Measurements from ENCODE around the gene CYP2A7.
"Not testable (repeated sequence)": the region's sequence is repeated elsewhere in the genome, so short reads cannot be mapped to it uniquely, and the experiment has no call there.

DNA sequence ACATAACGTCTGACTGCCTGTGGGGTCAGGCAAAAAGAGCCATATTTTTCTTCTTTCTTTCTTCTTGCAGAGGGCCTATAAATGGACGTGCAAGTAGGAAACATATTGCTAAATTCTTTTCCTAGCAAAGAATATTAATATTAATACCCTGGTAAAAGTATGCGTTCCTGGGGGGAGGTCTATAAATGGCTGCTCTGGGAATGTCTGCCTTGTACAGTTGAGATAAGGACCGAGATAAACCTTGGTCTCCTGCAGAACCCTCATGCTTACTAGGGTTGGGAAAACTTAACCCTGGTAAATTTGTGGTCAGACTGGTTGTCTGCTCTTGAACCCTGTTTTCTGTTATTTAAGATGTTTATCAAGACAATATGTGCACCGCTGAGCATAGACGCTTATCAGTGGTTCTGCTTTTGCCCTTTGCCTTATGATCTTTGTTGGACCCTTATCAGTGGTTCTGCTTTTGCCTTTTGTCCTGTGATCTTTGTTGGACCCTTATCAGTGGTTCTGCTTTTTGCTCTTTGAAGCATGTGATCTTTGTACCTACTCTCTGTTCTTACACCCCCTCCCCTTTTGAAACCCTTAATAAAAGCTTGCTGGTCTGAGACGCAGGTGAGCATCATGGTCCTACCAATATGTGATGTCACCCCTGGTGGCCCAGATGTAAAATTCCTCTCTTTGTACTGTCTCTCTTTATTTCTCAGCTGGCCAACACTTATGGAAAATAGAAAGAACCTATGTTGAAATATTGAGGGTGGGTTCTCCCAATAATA is 37.7 kb upstream of the CYP2A7 start:
- TF ChIP-seq CTCF, POLR2A (IDR thresholded peaks at IDR 0.05): not testable (repeated sequence)
